Measurements from ENCODE around the gene SUFU. TPM values are rescaled to one million over a fixed set of nuclear protein-coding genes. Genes with fewer than 3 reads are reported as not detected.

SUFU gene
- total RNA-seq, 4 donors from 2014 or later: 5.0 to 8.9 (median 6.8) TPM

GRCh38 chr10:102681696-102682095 lies 177.9 kb downstream of the SUFU start:
- intact Hi-C loops (cut with DNase I): no loop called here
- H3K4me3 ChIP-seq: no peak overlapping the region
- H3K27me3 ChIP-seq: no peaks in the 10 kb centered on the region
- no peak for DNase-seq
- WGBS, 2 donors: 71 to 77% methylated on average over 5 of the region's 5 CpGs
- H3K4me1 ChIP-seq: peaks cover 0 to 27% (median 18%) of the 10 kb centered on the region in 3 donors
- no peak overlapping the region for H3K27ac ChIP-seq
- TF ChIP-seq POLR2A (IDR thresholded peaks at IDR 0.05) (no peak), CTCF (IDR thresholded peaks at IDR 0.05) (no peak)
- peaks cover 0 to 34% (median 0%) of the 10 kb centered on the region in 3 donors for H3K36me3 ChIP-seq
- no peaks in the 10 kb centered on the region for H3K9me3 ChIP-seq

DNA sequence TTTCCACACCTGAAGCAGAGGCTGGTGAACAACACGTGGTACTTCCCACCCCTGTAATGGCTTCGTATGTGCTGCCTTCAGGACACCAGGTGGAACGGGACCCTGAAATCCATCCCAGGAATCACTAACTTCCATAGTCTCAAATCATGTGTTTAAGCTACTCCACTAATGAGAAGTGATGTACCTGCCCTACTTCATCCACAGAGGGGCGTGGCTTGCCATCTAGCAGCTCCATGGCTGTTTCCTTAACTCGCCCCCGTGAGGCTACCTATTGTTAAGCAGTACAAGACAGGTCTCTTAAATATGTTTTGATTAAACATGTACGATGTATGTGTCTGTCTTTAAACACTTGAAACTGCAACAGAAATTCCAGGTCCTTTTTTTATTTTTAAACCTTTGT lies 178.6 kb downstream of the SUFU start:
- Histone ChIP-seq H3K4me1 (peaks cover 0 to 20% (median 12%) of the 10 kb centered on the region in 3 donors), H3K4me3 (no peak overlapping the region), H3K27ac (no peak overlapping the region), H3K9me3 (no peaks in the 10 kb centered on the region), H3K36me3 (peaks cover 0 to 34% (median 0%) of the 10 kb centered on the region in 3 donors), H3K27me3 (no peaks in the 10 kb centered on the region)
- no peak for DNase-seq
- TF ChIP-seq POLR2A (IDR thresholded peaks at IDR 0.05) (no peak), CTCF (IDR thresholded peaks at IDR 0.05) (no peak)
- intact Hi-C loops (cut with DNase I): no loop called here
- WGBS, 2 donors: 71 to 89% methylated on average over 4 to 6 of the region's 7 CpGs

GRCh38 chr10:102682981-102683380 lies 179.2 kb downstream of the SUFU start:
- peaks cover 0 to 34% (median 0%) of the 10 kb centered on the region in 3 donors for H3K36me3 ChIP-seq
- H3K9me3 ChIP-seq: no peaks in the 10 kb centered on the region
- H3K27me3 ChIP-seq: no peaks in the 10 kb centered on the region
- WGBS, 2 donors: 88 to 90% methylated on average over 4 of the region's 4 CpGs
- DNase-seq: no peak
- no peak for TF ChIP-seq CTCF (IDR thresholded peaks at IDR 0.05)
- no peak for TF ChIP-seq POLR2A (IDR thresholded peaks at IDR 0.05)
- no peak overlapping the region for H3K4me3 ChIP-seq
- intact Hi-C loops (cut with DNase I): no loop called here
- peaks cover 0 to 14% (median 9%) of the 10 kb centered on the region in 3 donors for H3K4me1 ChIP-seq
- no peak overlapping the region for H3K27ac ChIP-seq

Small RNA genes within 50 kb of the gene (small RNA-seq; reads per million reads assigned to genes)
- 0 to 0.15 (median 0) reads per million in 4 donors for gene RNU6-43P

Other genes starting within 250 kb of the SUFU start
- gene NFKB2, start 108.3 kb upstream of the SUFU start, total RNA-seq: 10 to 100 TPM; 10.7 to 20.2 (median 15.6) TPM
- 1 to 10 TPM in 2 of 4 donors, under 1 TPM in 2; 0.22 to 3.4 (median 0.93) TPM for gene PSD, start 85.2 kb upstream of the SUFU start, total RNA-seq
- gene FBXL15, start 83.1 kb upstream of the SUFU start, total RNA-seq: 10 to 100 TPM; 10.6 to 20.2 (median 18.8) TPM
- 10 to 100 TPM; 16.6 to 37.6 (median 27.0) TPM for gene CUEDC2, start 71.4 kb upstream of the SUFU start, total RNA-seq
- 1 to 10 TPM in 2 of 4 donors, under 1 TPM in 1, not detected in 1; 0.23 to 1.9 (median 1.1) TPM for gene C10orf95, start 52.4 kb upstream of the SUFU start, total RNA-seq
- 10 to 100 TPM; 68.0 to 85.6 (median 82.3) TPM for gene ACTR1A, start 1.3 kb upstream of the SUFU start, total RNA-seq
- gene TRIM8, start 140.5 kb downstream of the SUFU start, total RNA-seq: 10 to 100 TPM; 27.6 to 75.9 (median 48.8) TPM
- gene ARL3, start 210.4 kb downstream of the SUFU start, total RNA-seq: 1 to 10 TPM in 3 of 4 donors, under 1 TPM in 1; 0.87 to 5.0 (median 2.2) TPM
- 1 to 10 TPM; 1.4 to 7.8 (median 3.6) TPM for gene SFXN2, start 210.7 kb downstream of the SUFU start, total RNA-seq
- gene WBP1L, start 240.0 kb downstream of the SUFU start, total RNA-seq: 10 to 100 TPM; 40.6 to 61.4 (median 49.1) TPM

Data from esophagus squamous epithelium (tissue), 5 donors.